H9 (cell line): ENCODE measurements around the gene PDE4B. TPM values are rescaled to one million over a fixed set of nuclear protein-coding genes. Genes with fewer than 3 reads are reported as not detected.

Experiments
- DNase-seq: peaks from one replicate; pipeline ENCODE4 v3.0.0-alpha.2; 2017
- H2AFZ ChIP-seq: one replicate; pipeline ENCODE4 v1.6.1; 2013; ENCODE audit warnings: mild to moderate bottlenecking, low read length, control low read depth, moderate library complexity
- H2AK5ac ChIP-seq: 2 replicates; pipeline ENCODE4 v1.6.1; 2013; ENCODE audit warnings: low read length, control low read depth, mixed read lengths; ENCODE audit not compliant: insufficient read length
- H2BK120ac ChIP-seq: one replicate; pipeline ENCODE4 v1.6.1; 2013; ENCODE audit warnings: low read depth, mild to moderate bottlenecking, low read length, control low read depth, inconsistent platforms; ENCODE audit not compliant: poor library complexity, severe bottlenecking
- H2BK12ac ChIP-seq: 2 replicates; pipeline ENCODE4 v1.6.1; 2013; ENCODE audit warnings: low read length, control low read depth, mixed read lengths, low read depth; ENCODE audit not compliant: insufficient read length
- H2BK15ac ChIP-seq: 2 replicates; pipeline ENCODE4 v1.6.1; 2013; ENCODE audit warnings: low read depth, low read length, control low read depth
- H2BK20ac ChIP-seq: one replicate; pipeline ENCODE4 v1.6.1; 2013; ENCODE audit warnings: low read depth, mild to moderate bottlenecking, low read length, control low read depth, inconsistent platforms; ENCODE audit not compliant: poor library complexity, severe bottlenecking
- H2BK5ac ChIP-seq: 2 replicates; pipeline ENCODE4 v1.6.1; 2013; ENCODE audit warnings: low read length, control low read depth, mixed read lengths; ENCODE audit not compliant: insufficient read length
- H3K14ac ChIP-seq: 2 replicates; pipeline ENCODE4 v1.6.1; 2013; ENCODE audit warnings: low read length, control low read depth; ENCODE audit not compliant: insufficient read depth
- H3K18ac ChIP-seq: 2 replicates; pipeline ENCODE4 v1.6.1; 2013; ENCODE audit warnings: low read depth, mild to moderate bottlenecking, mixed read lengths, low read length, control low read depth; ENCODE audit not compliant: insufficient read length
- H3K23ac ChIP-seq: 2 replicates; pipeline ENCODE4 v1.6.1; 2013; ENCODE audit warnings: low read length, control low read depth, mixed read lengths, low read depth; ENCODE audit not compliant: insufficient read length
- H3K23me2 ChIP-seq: 2 replicates; pipeline ENCODE4 v1.6.1; 2013; ENCODE audit warnings: low read depth, mild to moderate bottlenecking, mixed read lengths, low read length, control low read depth; ENCODE audit not compliant: insufficient read length, poor library complexity, severe bottlenecking
- H3K27ac ChIP-seq: 2 replicates; pipeline ENCODE4 v1.5.1; 2013; ENCODE audit warnings: low read length, control low read depth, mixed read lengths, low read depth; ENCODE audit not compliant: insufficient read length
- H3K27me3 ChIP-seq: 2 replicates; pipeline ENCODE4 v1.6.1; 2013; ENCODE audit warnings: low read length, control low read depth, inconsistent platforms; ENCODE audit not compliant: insufficient read depth
- H3K4ac ChIP-seq: 2 replicates; pipeline ENCODE4 v1.6.1; 2013; ENCODE audit warnings: low read depth, mild to moderate bottlenecking, control low read depth, inconsistent platforms, low read length, moderate library complexity
- H3K4me1 ChIP-seq: 2 replicates; pipeline ENCODE4 v1.6.1; 2013; ENCODE audit warnings: low read length, control low read depth, inconsistent platforms; ENCODE audit not compliant: insufficient read depth
- H3K4me2 ChIP-seq: 2 replicates; pipeline ENCODE4 v1.6.1; 2013; ENCODE audit warnings: low read length, control low read depth, mixed read lengths; ENCODE audit not compliant: insufficient read length, insufficient read depth
- H3K56ac ChIP-seq: 2 replicates; pipeline ENCODE4 v1.6.1; 2013; ENCODE audit warnings: low read depth, mild to moderate bottlenecking, mixed read lengths, low read length, control low read depth; ENCODE audit not compliant: insufficient read length
- H3K79me1 ChIP-seq: 2 replicates; pipeline ENCODE4 v1.6.1; 2013; ENCODE audit warnings: low read depth, mild to moderate bottlenecking, moderate library complexity, low read length, control low read depth, inconsistent platforms; ENCODE audit not compliant: insufficient read depth, poor library complexity, severe bottlenecking
- H3K79me2 ChIP-seq: 2 replicates; pipeline ENCODE4 v1.6.1; 2013; ENCODE audit warnings: low read length, control low read depth, inconsistent platforms; ENCODE audit not compliant: insufficient read depth
- H3K9ac ChIP-seq: 2 replicates; pipeline ENCODE4 v1.6.1; 2013; ENCODE audit warnings: low read length, control low read depth, mixed read lengths; ENCODE audit not compliant: insufficient read length; ENCODE audit errors: extremely low read depth
- H3K9me3 ChIP-seq: one replicate; pipeline ENCODE4 v1.6.1; 2013; ENCODE audit warnings: low read depth, low read length, inconsistent platforms; ENCODE audit not compliant: control insufficient read depth
- H3T11ph ChIP-seq: one replicate; pipeline ENCODE4 v1.6.1; 2013; ENCODE audit warnings: mild to moderate bottlenecking, low read length, control low read depth, inconsistent platforms
- H4K20me1 ChIP-seq: one replicate; pipeline ENCODE4 v1.6.1; 2013; ENCODE audit not compliant: control insufficient read depth, insufficient read length, insufficient read depth
- H4K5ac ChIP-seq: 2 replicates; pipeline ENCODE4 v1.6.1; 2013; ENCODE audit warnings: low read depth, mild to moderate bottlenecking, mixed read lengths, low read length, control low read depth; ENCODE audit not compliant: insufficient read length
- H4K8ac ChIP-seq: replicated peaks from 2 replicates; pipeline ENCODE4 v1.6.1; 2013; ENCODE audit warnings: low read length, control low read depth, mixed read lengths, low read depth; ENCODE audit not compliant: insufficient read length
- H4K91ac ChIP-seq: 2 replicates; pipeline ENCODE4 v1.6.1; 2013; ENCODE audit warnings: low read depth, mild to moderate bottlenecking, moderate library complexity, mixed read lengths, low read length, control low read depth; ENCODE audit not compliant: insufficient read length
- H3K27ac Mint-ChIP-seq, 3 experiments: 2 replicates in 2 of 3; 3 replicates in 1 of 3; pipeline ENCODE4 v1.8.0; 2020 to 2021; ENCODE audit warnings: mixed read lengths in 3 of 3, mild to moderate bottlenecking in 1 of 3, moderate library complexity in 1 of 3
- H3K27me3 Mint-ChIP-seq: 2 replicates; pipeline ENCODE4 v1.8.0; 2021; ENCODE audit warnings: low read depth, mild to moderate bottlenecking, moderate library complexity, mixed read lengths
- H3K36me3 Mint-ChIP-seq, 3 experiments: 2 replicates in 2 of 3; 3 replicates in 1 of 3; pipeline ENCODE4 v1.8.0; 2020 to 2021; ENCODE audit warnings: low read depth in 3 of 3, mixed read lengths in 3 of 3; ENCODE audit not compliant: insufficient read depth in 1 of 3
- H3K4me1 Mint-ChIP-seq, 2 experiments: 2 replicates each; pipeline ENCODE4 v1.8.0; 2020; ENCODE audit warnings: mixed read lengths in 2 of 2
- H3K4me3 Mint-ChIP-seq, 2 experiments: 2 replicates in 1 of 2; 3 replicates in 1 of 2; pipeline ENCODE4 v1.8.0; 2020 to 2021; ENCODE audit warnings: mild to moderate bottlenecking in 2 of 2, mixed read lengths in 2 of 2, moderate library complexity in 1 of 2
- H3K9me3 Mint-ChIP-seq, 2 experiments: 2 replicates in 1 of 2; 3 replicates in 1 of 2; pipeline ENCODE4 v1.8.0; 2020; ENCODE audit warnings: mild to moderate bottlenecking in 2 of 2, mixed read lengths in 2 of 2, moderate library complexity in 1 of 2
- CTCF ChIP-seq: fragments of 200-600 bp; sonication (generic); conservative IDR thresholded peaks from 3 replicates; pipeline ENCODE4 v1.8.0; 2021; ENCODE audit warnings: antibody characterized with exemption, mild to moderate bottlenecking
- total RNA-seq: library from RNA; stranded (reverse); gene quantifications from 2 replicates; pipeline ENCODE4 v1.2.1, GENCODE V29; 2021

Gene PDE4B
- total RNA-seq, 1 experiment from 2014 or later = 19.8 TPM

GRCh38 chr1:66367369-66367768, 574.7 kb downstream of the PDE4B start:
- H3K79me2 ChIP-seq = no peaks in the 10 kb centered on the region
- H3T11ph ChIP-seq = no peak overlapping the region
- H3K4me2 ChIP-seq = no peak overlapping the region
- no peaks in the 10 kb centered on the region for H3K27me3 ChIP-seq
- no peaks in the 10 kb centered on the region for H3K9me3 ChIP-seq
- no peak overlapping the region for H2AFZ ChIP-seq
- no peak overlapping the region for H3K4ac ChIP-seq
- H2BK5ac ChIP-seq = no peak overlapping the region
- H2AK5ac ChIP-seq = no peak overlapping the region
- H3K23me2 ChIP-seq = no peaks in the 10 kb centered on the region
- no peak overlapping the region for H3K56ac ChIP-seq
- no peaks in the 10 kb centered on the region for H4K20me1 ChIP-seq
- no peaks in the 10 kb centered on the region for H3K9me3 Mint-ChIP-seq
- TF ChIP-seq CTCF = no peak
- H3K4me1 Mint-ChIP-seq = peaks cover 0 to 3% of the 10 kb centered on the region in 2 experiments; a peak in 2 of 4 replicates
- no peak overlapping the region for H3K14ac ChIP-seq
- H3K23ac ChIP-seq = no peak overlapping the region
- no peak overlapping the region for H2BK120ac ChIP-seq
- H3K27ac ChIP-seq = no peak overlapping the region
- H3K18ac ChIP-seq = no peak overlapping the region
- peaks cover 8 to 91% (median 12%) of the 10 kb centered on the region in 3 experiments; a peak in 5 of 7 replicates for H3K36me3 Mint-ChIP-seq
- no peak overlapping the region for H3K4me3 Mint-ChIP-seq
- no peaks in the 10 kb centered on the region for H3K4me1 ChIP-seq
- no peak overlapping the region for H4K5ac ChIP-seq
- H3K9ac ChIP-seq = no peak overlapping the region
- no peaks in the 10 kb centered on the region for H3K27me3 Mint-ChIP-seq
- no peaks in the 10 kb centered on the region for H3K79me1 ChIP-seq
- no peak overlapping the region for H2BK15ac ChIP-seq
- no peak overlapping the region for H2BK12ac ChIP-seq
- DNase-seq = no peak
- no peak overlapping the region for H4K91ac ChIP-seq
- no peak overlapping the region for H3K27ac Mint-ChIP-seq
- no peak overlapping the region for H4K8ac ChIP-seq
- H2BK20ac ChIP-seq = no peak overlapping the region
